ENCODE results near the gene GLOD4. TPM values are rescaled to one million over a fixed set of nuclear protein-coding genes. Genes with fewer than 3 reads are reported as not detected.
"Not testable (repeated sequence)": the region's sequence is repeated elsewhere in the genome, so short reads cannot be mapped to it uniquely, and the experiment has no call there.

The GLOD4 gene
- polyA plus RNA-seq, 3 donors from 2014 or later: 90.8 to 94.9 (median 92.0) TPM

DNA sequence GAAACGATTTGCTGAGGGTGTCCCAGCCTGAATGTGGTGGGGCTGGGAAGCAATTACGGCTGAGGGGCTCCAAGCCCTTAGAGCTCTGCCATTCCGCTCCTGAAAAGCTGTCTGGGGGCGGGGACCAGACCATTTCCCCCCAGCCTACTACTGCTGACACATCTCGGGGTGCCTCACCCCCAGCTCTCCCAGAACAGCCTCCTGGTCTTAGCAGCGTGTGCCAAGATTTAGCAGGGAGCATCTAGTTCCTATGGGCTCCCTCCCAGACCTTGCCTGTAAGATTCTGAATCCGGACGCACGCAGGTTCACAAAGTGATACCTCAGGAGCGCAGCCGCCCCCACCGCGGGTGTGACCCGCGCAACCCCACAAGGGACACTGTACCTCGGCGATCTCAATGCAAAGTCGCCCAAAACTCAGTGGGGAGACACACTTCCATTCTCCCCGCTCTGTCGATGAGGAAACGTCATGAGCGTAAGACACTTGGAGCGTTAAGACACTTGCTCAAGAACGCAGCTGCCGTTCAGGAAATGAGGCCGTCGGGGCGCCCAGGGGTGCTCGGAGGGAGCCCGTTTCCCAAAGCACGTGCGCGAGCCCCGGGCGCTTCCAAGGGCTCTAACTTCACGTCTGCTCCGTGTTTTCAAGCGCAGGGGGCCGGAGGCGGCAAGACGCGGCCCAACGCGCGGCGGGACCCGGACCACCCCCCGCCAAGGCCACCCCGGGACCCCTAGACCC lies 30.6 kb downstream of the GLOD4 start:
- peak; percentile 49 to 57 (median 54) for DNase-seq
- Mint-ChIP-seq H3K27me3 (ENCODE audit: low read depth in 3 of 3) (peaks cover 5 to 11% (median 5%) of the 10 kb centered on the region in 3 donors), H3K9me3 (no peaks in the 10 kb centered on the region), H3K27ac (peak overlapping the region; percentile 74 to 93 (median 87)), H3K4me1 (peaks cover 32 to 36% of the 10 kb centered on the region in 2 donors), H3K36me3 (peaks cover 0 to 4% (median 0%) of the 10 kb centered on the region in 3 donors), H3K4me3 (peak overlapping the region; percentile 88 to 95 (median 94))

DNA sequence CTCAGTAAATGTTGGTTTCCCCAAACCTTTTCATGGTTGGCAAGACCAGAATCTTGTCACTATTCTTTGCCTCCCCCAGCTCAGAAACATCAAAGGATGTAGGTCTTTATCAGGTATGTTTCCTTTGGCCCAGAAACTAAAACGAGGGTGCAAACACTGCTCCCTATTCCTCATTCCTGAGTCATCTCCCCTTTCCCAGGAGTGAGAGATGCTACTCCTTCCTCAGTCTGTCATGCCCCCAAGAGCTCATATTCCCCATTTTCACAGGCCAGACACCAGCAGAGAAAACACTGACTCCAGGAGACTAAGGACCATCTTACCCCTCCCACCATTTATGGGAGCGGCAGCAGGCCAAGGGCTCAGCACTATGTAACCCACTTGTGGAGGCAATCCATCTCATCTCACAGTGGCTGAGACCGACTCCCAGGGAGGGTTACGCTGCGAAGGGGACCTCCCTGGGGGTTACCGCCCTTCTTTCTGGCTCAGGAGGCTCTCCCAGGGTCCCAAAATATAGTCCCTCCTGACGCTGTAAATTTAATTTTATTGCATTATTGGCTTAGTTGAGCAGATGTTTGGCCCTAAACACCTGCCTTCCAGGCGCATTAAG lies 31.5 kb downstream of the GLOD4 start:
- DNase-seq: no peak
- Mint-ChIP-seq H3K4me3 (peak overlapping the region; percentile 88 to 95 (median 94)), H3K9me3 (no peaks in the 10 kb centered on the region), H3K27ac (peak overlapping the region in 5 of 6 donors; percentile 2 to 74 (median 33)), H3K27me3 (ENCODE audit: low read depth in 3 of 3) (peaks cover 5 to 11% (median 5%) of the 10 kb centered on the region in 3 donors), H3K4me1 (peaks cover 32 to 36% of the 10 kb centered on the region in 2 donors), H3K36me3 (peaks cover 0 to 4% (median 0%) of the 10 kb centered on the region in 3 donors)

- Mint-ChIP-seq H3K4me3 (peak overlapping the region in 3 of 5 donors; percentile 2 to 29 (median 5)), H3K27me3 (ENCODE audit: low read depth in 3 of 3) (peaks cover 5 to 11% (median 5%) of the 10 kb centered on the region in 3 donors), H3K4me1 (peaks cover 32 to 36% of the 10 kb centered on the region in 2 donors)
- H3K9me3 Mint-ChIP-seq, H3K36me3 Mint-ChIP-seq, H3K27ac Mint-ChIP-seq, DNase-seq: not testable (repeated sequence)
Measured at GRCh38 chr17:749359-749758, 32.7 kb downstream of the GLOD4 start.

DNA sequence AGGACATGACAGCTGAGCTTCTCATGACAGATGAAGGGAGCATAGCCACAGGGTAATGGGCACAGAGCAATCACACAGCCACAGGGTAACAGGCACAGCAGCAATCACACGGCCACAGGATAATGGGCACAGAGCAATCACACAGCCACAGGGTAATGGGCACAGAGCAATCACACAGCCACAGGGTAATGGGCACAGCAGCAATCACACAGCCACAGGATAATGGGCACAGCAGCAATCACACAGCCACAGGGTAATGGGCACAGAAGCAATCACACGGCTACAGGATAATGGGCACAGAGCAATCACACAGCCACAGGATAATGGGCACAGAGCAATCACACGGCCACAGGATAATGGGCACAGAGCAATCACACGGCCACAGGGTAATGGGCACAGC lies 33.5 kb downstream of the GLOD4 start:
- H3K4me1 Mint-ChIP-seq: peaks cover 32 to 36% of the 10 kb centered on the region in 2 donors
- H3K36me3 Mint-ChIP-seq, DNase-seq, H3K9me3 Mint-ChIP-seq, H3K27ac Mint-ChIP-seq: not testable (repeated sequence)
- peaks cover 3 to 11% (median 5%) of the 10 kb centered on the region in 3 donors for H3K27me3 Mint-ChIP-seq (ENCODE audit: low read depth in 3 of 3)
- H3K4me3 Mint-ChIP-seq: peak overlapping the region in 1 of 5 donors; percentile 21

GRCh38 chr17:746783-747629 lies 35.1 kb downstream of the GLOD4 start:
- Mint-ChIP-seq H3K27me3 (ENCODE audit: low read depth in 3 of 3) (peaks cover 0 to 5% (median 0%) of the 10 kb centered on the region in 3 donors), H3K27ac (no peak overlapping the region), H3K4me3 (no peak overlapping the region), H3K9me3 (no peaks in the 10 kb centered on the region), H3K4me1 (peaks cover 25 to 26% of the 10 kb centered on the region in 2 donors), H3K36me3 (peaks cover 7 to 12% (median 10%) of the 10 kb centered on the region in 3 donors)
- DNase-seq: no peak

- Mint-ChIP-seq H3K9me3 (no peaks in the 10 kb centered on the region), H3K27me3 (ENCODE audit: low read depth in 3 of 3) (no peaks in the 10 kb centered on the region), H3K27ac (no peak overlapping the region), H3K4me3 (no peak overlapping the region), H3K4me1 (peaks cover 20% of the 10 kb centered on the region in 2 donors), H3K36me3 (peaks cover 7 to 15% (median 12%) of the 10 kb centered on the region in 3 donors)
- DNase-seq: no peak
Measured at GRCh38 chr17:746181-746580, 35.9 kb downstream of the GLOD4 start.

DNA sequence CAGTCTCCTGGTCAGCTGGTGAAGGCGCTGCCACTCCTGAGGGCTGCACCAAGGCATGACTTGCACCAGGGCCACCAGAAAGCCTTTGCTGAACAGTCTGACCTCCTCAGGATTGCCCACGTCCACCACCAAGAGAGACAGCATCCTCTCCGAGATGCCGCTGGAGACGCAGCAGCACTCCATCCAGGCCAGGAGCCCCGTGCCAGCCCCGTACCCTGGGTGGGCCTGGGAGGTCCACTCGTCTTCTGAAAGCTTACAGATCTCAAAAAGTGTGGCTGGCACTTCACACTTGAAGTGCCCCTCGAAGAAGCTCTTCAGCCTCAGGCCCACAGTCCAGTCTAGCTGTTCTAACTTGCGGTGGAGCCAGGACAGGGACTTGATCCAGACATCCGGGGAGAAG lies 36.7 kb downstream of the GLOD4 start:
- peaks cover 7 to 17% (median 12%) of the 10 kb centered on the region in 3 donors for H3K36me3 Mint-ChIP-seq
- H3K27ac Mint-ChIP-seq: no peak overlapping the region
- no peak overlapping the region for H3K4me3 Mint-ChIP-seq
- peaks cover 12 to 15% of the 10 kb centered on the region in 2 donors for H3K4me1 Mint-ChIP-seq
- DNase-seq: no peak
- no peaks in the 10 kb centered on the region for H3K9me3 Mint-ChIP-seq
- no peaks in the 10 kb centered on the region for H3K27me3 Mint-ChIP-seq (ENCODE audit: low read depth in 3 of 3)

GRCh38 chr17:744937-745336 lies 37.1 kb downstream of the GLOD4 start:
- H3K9me3 Mint-ChIP-seq: no peaks in the 10 kb centered on the region
- peaks cover 7 to 10% of the 10 kb centered on the region in 2 donors for H3K4me1 Mint-ChIP-seq
- H3K4me3 Mint-ChIP-seq: no peak overlapping the region
- H3K36me3 Mint-ChIP-seq: peaks cover 7 to 17% (median 12%) of the 10 kb centered on the region in 3 donors
- no peak for DNase-seq
- peaks cover 0 to 2% (median 1%) of the 10 kb centered on the region in 3 donors for H3K27me3 Mint-ChIP-seq (ENCODE audit: low read depth in 3 of 3)
- no peak overlapping the region for H3K27ac Mint-ChIP-seq

DNA sequence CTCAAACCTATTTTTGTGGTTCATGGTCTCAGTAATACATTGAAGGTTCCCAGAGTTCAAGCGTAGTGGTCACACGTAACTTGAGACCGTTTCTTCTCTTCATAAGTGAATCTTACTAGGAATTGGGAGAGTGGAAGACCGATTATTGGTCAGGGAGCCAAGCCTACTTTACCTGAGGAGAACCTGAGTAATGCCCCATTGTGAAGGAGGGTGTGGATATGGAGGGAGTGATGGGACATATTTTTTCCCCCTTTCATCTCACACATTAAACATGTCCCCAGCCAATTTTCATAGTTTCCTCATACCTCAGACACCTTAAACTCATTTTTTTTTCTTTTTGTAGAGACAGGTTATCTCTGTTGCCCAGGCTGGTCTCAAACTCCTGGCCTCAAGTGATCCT lies 38.9 kb downstream of the GLOD4 start:
- H3K9me3 Mint-ChIP-seq: no peaks in the 10 kb centered on the region
- H3K4me3 Mint-ChIP-seq: no peak overlapping the region
- peaks cover 0 to 2% (median 1%) of the 10 kb centered on the region in 3 donors for H3K27me3 Mint-ChIP-seq (ENCODE audit: low read depth in 3 of 3)

DNA sequence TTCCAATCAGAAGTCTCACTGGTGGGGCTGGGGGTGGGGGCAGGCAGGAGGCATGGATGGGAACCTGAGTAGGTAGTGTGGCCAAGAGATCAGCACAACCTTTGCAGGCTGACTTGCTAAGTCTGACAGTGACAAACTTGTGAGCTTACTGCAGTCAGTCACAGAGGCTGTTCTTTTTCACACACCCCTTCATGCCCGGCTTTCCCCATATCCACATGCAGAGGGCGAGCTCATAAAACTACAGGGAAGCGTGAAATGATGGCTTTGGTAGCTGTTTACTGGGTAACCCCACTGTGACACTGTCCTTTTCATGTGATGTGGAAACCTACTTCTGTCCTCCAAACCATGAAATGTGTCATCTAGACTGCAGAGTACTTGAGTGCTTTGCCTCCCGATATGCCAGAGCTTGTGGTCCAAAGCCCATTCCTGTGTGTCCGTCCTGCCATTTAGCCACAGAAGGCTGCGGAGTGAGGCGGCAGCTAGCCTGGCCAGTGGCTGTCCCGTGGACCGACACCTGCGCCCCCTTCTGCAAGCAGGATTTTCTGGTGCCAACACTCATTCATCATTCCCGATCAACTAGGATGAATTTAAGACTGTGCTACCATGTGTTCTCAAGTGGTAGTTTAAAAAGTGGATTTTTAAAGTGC lies 39.8 kb downstream of the GLOD4 start:
- Mint-ChIP-seq H3K36me3 (peaks cover 7 to 17% (median 8%) of the 10 kb centered on the region in 3 donors), H3K4me3 (no peak overlapping the region), H3K9me3 (no peaks in the 10 kb centered on the region), H3K4me1 (no peaks in the 10 kb centered on the region), H3K27ac (peak overlapping the region in 1 of 6 donors; percentile 9), H3K27me3 (ENCODE audit: low read depth in 3 of 3) (peaks cover 0 to 2% (median 1%) of the 10 kb centered on the region in 3 donors)
- no peak for DNase-seq

More for the DNA sequence above, 38.9 kb downstream of the GLOD4 start:
- Mint-ChIP-seq H3K36me3 (peaks cover 7 to 17% (median 10%) of the 10 kb centered on the region in 3 donors), H3K27ac (peak overlapping the region in 1 of 6 donors; percentile 13), H3K4me1 (no peaks in the 10 kb centered on the region)
- DNase-seq: no peak

DNA sequence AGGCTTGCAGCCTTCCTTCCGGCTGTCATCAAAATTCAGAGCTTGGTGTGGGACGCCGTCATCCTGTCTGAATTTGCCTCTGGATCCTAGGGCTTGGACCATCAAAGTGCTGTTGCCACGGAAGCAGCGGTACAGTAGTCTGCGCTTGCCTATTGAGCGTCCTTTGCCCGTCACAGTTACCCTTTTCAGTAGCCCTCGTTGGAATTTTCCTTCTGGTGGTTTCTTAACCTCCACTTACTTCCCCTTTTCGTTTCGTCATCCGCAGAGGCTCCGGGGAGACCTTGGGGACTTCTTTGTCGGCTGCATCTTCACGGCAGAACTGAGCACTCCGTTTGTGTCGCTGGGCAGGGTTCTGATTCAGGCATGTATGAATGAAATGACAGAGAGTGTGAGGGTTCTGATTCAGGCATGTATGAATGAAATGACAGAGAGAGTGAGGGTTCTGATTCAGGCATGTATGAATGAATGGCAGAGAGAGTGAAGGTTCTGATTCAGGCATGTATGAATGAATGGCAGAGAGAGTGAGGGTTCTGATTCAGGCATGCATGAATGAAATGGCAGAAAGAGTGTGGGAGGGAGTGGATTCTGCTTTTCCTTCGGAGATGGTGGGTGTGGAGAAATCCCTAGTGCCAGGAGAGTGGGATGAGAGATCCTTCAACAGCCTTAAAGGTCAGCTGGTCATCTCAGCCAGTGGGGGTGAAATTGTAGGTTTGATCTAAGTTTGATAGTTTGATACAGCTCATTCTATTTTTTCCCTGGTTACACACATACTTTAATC lies 41.7 kb downstream of the GLOD4 start:
- peaks cover 7 to 17% (median 8%) of the 10 kb centered on the region in 3 donors for H3K36me3 Mint-ChIP-seq
- no peak for DNase-seq
- no peaks in the 10 kb centered on the region for H3K4me1 Mint-ChIP-seq
- peaks cover 0 to 2% (median 1%) of the 10 kb centered on the region in 3 donors for H3K27me3 Mint-ChIP-seq (ENCODE audit: low read depth in 3 of 3)
- H3K9me3 Mint-ChIP-seq: no peaks in the 10 kb centered on the region
- H3K27ac Mint-ChIP-seq: peak overlapping the region in 4 of 6 donors; percentile 21 to 52 (median 43)
- H3K4me3 Mint-ChIP-seq: no peak overlapping the region

DNA sequence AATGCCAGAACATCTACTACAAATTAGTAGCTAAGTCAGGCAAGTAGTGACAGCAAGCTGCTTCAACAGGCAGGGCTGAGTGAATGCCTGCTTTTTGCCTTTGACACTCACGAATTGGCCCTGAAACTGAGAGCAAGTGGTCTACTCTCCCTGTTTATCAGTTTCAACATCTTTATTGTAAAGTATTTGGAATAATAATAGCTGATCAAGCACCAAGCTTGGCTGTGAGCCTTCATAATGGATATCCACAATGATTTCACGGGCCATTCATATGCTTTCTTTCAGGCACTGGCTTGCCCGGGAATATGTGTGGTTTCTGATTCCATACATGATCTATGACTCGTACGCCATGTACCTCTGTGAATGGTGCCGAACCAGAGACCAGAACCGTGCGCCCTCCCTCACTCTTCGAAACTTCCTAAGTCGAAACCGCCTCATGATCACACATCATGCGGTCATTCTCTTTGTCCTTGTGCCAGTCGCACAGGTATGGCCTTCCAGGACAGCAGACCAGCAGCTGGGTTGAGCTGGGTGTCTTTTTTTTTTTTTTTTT lies 44.4 kb downstream of the GLOD4 start:
- Mint-ChIP-seq H3K27ac (no peak overlapping the region), H3K27me3 (ENCODE audit: low read depth in 3 of 3) (peaks cover 0 to 3% (median 1%) of the 10 kb centered on the region in 3 donors), H3K4me3 (no peak overlapping the region), H3K36me3 (peaks cover 0 to 7% (median 0%) of the 10 kb centered on the region in 3 donors), H3K4me1 (peaks cover 12 to 13% of the 10 kb centered on the region in 2 donors), H3K9me3 (no peaks in the 10 kb centered on the region)
- DNase-seq: no peak
